ENCODE data around the gene PPP1R14B. TPM values are rescaled to one million over a fixed set of nuclear protein-coding genes. Genes with fewer than 3 reads are reported as not detected.

Gene PPP1R14B
- total RNA-seq, 1 donor from 2014 or later = 76.5 TPM

DNA sequence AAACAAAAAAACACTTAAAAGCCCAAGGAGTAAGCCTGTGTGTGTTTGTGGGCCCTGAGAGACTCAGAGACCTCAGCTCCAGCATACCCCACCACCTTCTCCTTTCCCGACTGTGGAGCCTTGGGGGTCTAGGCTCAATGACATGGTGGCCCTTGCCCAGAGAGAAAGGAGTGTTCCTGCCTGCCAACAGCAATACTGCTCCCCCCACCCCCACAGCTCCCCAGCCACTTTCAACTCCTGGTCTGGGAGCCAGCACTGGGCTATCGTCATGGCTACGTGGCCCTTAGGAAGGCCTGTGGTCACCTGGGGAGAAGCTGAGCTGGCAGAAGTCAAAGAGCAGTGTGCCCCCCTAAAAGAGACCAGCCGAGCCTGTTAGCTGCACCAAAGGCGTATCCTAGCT, 2.6 kb downstream of the PPP1R14B start:
- H3K27me3 ChIP-seq = no peaks in the 10 kb centered on the region
- no peak for ATAC-seq
- intact Hi-C loops (cut with DNase I) = no loop called here
- H3K27ac ChIP-seq = no peak overlapping the region
- peaks cover 31% of the 10 kb centered on the region for H3K4me1 ChIP-seq
- TF ChIP-seq, protein P1, sequence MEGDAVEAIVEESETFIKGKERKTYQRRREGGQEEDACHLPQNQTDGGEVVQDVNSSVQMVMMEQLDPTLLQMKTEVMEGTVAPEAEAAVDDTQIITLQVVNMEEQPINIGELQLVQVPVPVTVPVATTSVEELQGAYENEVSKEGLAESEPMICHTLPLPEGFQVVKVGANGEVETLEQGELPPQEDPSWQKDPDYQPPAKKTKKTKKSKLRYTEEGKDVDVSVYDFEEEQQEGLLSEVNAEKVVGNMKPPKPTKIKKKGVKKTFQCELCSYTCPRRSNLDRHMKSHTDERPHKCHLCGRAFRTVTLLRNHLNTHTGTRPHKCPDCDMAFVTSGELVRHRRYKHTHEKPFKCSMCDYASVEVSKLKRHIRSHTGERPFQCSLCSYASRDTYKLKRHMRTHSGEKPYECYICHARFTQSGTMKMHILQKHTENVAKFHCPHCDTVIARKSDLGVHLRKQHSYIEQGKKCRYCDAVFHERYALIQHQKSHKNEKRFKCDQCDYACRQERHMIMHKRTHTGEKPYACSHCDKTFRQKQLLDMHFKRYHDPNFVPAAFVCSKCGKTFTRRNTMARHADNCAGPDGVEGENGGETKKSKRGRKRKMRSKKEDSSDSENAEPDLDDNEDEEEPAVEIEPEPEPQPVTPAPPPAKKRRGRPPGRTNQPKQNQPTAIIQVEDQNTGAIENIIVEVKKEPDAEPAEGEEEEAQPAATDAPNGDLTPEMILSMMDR (IDR thresholded peaks at IDR 0.05) = no peak
- H3K36me3 ChIP-seq = peaks cover 14% of the 10 kb centered on the region
- no peak for DNase-seq
- no peaks in the 10 kb centered on the region for H3K9me3 ChIP-seq
- H3K4me3 ChIP-seq = no peak overlapping the region

DNA sequence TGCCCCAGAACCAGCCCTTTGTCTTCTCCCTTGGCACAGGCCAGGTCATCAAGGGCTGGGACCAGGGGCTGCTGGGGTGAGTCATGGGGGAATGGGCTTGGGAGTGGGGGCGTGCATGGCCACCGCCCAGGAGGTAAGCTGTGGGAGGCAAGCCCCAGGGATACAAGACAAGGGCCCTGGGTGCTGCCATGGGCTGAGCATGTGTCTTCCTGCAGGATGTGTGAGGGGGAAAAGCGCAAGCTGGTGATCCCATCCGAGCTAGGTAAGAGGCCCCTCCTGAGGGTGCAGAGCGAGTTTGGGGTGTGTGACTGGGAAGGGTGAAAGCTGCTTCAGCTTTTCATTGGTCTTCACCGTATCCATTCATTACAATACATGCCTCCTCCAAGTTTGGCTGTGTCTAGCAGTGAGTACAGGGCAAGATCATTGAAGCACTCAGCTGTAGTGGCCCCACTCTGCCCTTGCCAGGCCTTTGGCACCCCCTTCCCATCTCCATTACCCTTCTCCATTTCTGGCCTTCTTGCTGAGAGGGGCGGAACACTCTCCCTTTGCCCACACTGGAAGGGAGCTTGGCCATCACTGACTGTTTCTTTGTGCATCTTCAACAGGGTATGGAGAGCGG, 3.4 kb downstream of the PPP1R14B start:
- ATAC-seq (no peak), DNase-seq (no peak)
- Histone ChIP-seq H3K4me1 (peaks cover 38% of the 10 kb centered on the region), H3K27me3 (no peaks in the 10 kb centered on the region), H3K36me3 (peaks cover 22% of the 10 kb centered on the region), H3K9me3 (no peaks in the 10 kb centered on the region), H3K4me3 (no peak overlapping the region), H3K27ac (no peak overlapping the region)
- intact Hi-C loops (cut with DNase I) = no loop called here
- TF ChIP-seq, protein P1 (IDR thresholded peaks at IDR 0.05) = no peak

DNA sequence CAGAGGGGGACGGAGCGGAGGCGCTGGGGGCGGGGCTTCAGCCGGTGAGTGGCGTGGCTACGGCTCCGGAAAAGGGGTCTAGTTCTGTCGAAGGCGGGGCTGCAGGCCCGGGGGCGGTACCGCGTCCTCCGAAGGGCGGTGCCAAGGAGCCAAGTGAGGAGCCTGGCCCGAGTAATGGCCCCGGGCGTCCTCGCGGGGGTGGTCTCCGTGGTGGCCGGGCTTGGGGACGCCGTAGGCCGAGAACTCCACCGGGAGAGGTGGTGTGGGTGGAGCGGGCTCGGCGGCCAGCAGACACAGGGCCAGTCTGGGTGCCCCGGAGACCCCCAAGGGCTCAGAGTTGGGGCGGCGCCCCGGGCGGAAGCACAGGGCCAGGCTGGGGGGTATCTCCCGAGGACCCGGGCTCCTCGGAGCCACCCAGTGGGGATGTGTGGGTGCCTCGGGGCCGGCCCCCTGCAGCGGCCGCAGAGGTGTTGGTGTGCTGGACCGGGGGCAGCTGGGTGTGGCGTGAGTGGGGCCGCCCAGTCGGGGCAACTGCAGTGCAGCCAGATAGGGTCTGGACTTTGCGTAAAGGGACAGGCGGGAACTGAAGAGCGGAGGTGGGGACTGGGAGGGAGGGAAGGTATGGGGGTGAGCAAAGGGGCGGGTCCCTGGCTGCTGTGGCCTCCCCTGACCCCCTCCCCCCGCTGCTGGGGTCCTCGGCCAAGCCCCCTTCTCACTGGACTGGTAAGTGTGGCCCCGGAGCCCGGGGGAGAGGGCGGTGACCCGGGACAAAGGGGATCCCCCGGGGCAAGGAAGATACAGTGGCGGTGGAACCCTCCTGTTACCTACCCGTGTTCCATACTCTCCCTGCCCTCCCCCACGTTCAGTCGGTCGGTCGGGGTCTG, 5.0 kb downstream of the PPP1R14B start:
- H3K27me3 ChIP-seq = no peaks in the 10 kb centered on the region
- no peaks in the 10 kb centered on the region for H3K9me3 ChIP-seq
- ATAC-seq (peak; percentile 0), DNase-seq (no peak)
- H3K27ac ChIP-seq = peak overlapping the region; percentile 98
- TF ChIP-seq, protein P1 (IDR thresholded peaks at IDR 0.05) = peak; percentile 18
- peaks cover 28% of the 10 kb centered on the region for H3K36me3 ChIP-seq
- H3K4me3 ChIP-seq = peak overlapping the region; percentile 94
- intact Hi-C loops (cut with DNase I) = no loop called here
- peaks cover 41% of the 10 kb centered on the region for H3K4me1 ChIP-seq

GRCh38 chr11:64241241-64241490, 5.6 kb downstream of the PPP1R14B start:
- no peaks in the 10 kb centered on the region for H3K27me3 ChIP-seq
- peak; percentile 100 for DNase-seq
- peaks cover 41% of the 10 kb centered on the region for H3K4me1 ChIP-seq
- H3K4me3 ChIP-seq = peak overlapping the region; percentile 94
- no peaks in the 10 kb centered on the region for H3K9me3 ChIP-seq
- ATAC-seq = peak; percentile 91
- H3K27ac ChIP-seq = peak overlapping the region; percentile 98
- TF ChIP-seq, protein P1 (IDR thresholded peaks at IDR 0.05) = no peak
- H3K36me3 ChIP-seq = peaks cover 28% of the 10 kb centered on the region
- intact Hi-C loops (cut with DNase I) = no loop called here

- Histone ChIP-seq H3K36me3 (peaks cover 28% of the 10 kb centered on the region), H3K4me1 (peaks cover 41% of the 10 kb centered on the region), H3K27ac (peak within 1 kb of the TSS; percentile 98), H3K27me3 (no peaks in the 10 kb centered on the region), H3K4me3 (peak within 1 kb of the TSS; percentile 94), H3K9me3 (no peaks in the 10 kb centered on the region)
- TF ChIP-seq, protein P1 (IDR thresholded peaks at IDR 0.05) = no peak
- ATAC-seq (peak; percentile 80), DNase-seq (peak; percentile 99)
- intact Hi-C loops (cut with DNase I) = no loop called here
Observed at GRCh38 chr11:64240435-64241240, 6.1 kb downstream of the PPP1R14B start, which contains the start of gene FKBP2. TSS of gene FKBP2 (plus strand) at chr11:64241095. CDS start at chr11:64242388, 1,293 bp downstream.

Data from upper lobe of right lung (tissue), 1 donor.